ENCODE data around the gene CIROP.

GRCh38 chr14:23056956-23057756 lies 47.6 kb downstream of the CIROP start, which contains the start of gene CDH24:
- TF ChIP-seq CTCF (IDR thresholded peaks at IDR 0.05) (no peak), POLR2A (IDR thresholded peaks at IDR 0.05; ENCODE audit: low read depth) (no peak)
